HG03520 (cell line): ENCODE measurements around the gene HNRNPM.

Experiments
- ATAC-seq: cut with Tn5 transposase; IDR thresholded peaks from one replicate; pipeline ENCODE4 v1.9.1; 2021; ENCODE audit warnings: mild to moderate bottlenecking, moderate library complexity; ENCODE audit not compliant: unreplicated experiment

HNRNPM gene

DNA sequence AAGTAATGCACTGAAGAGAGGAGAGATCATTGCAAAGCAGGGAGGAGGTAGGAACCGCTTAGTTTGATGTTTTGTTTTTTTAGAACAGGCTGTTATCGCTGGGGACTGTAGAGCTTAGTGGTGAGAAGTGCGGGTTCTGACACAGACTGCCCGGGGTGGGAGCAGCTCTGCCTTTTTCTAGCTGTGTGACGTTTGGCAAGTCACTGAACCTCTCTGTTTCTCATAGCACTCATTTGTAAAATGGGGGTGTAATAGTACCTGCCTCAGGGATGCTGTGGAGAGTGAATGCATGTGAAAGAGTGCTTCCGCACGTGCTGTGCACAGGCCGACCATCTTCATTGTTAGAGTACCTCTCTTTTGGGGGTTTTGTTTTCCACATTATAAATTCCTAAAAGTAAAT is 38.4 kb downstream of the HNRNPM start:
- no peak for ATAC-seq

DNA sequence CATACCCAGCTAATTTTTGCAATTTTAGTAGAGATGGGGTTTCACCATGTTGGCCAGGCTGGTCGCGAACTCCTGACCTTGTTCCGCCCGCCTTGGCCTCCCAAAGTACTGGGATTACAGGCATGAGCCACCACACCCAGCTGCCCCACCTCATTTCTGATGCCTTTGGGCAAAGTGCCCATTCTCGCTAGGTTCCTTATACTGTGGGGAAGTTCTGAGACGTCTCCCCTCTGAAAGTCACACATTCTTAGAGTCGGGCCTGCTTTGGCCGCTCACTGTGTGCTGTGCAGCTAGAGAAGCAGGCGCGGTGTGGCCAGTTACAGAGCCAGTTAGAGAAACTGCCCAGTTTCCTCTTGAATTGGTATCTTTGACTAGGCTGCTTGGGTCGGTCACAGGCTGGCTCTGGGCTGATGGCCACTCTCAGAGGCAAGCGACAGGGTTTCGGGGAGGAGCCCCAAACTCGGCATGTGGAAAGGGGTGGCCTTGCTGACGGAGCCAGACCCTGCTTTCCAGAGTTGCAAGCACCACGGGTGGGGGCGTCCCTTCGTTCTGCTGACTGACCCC is 39.6 kb downstream of the HNRNPM start:
- no peak for ATAC-seq

DNA sequence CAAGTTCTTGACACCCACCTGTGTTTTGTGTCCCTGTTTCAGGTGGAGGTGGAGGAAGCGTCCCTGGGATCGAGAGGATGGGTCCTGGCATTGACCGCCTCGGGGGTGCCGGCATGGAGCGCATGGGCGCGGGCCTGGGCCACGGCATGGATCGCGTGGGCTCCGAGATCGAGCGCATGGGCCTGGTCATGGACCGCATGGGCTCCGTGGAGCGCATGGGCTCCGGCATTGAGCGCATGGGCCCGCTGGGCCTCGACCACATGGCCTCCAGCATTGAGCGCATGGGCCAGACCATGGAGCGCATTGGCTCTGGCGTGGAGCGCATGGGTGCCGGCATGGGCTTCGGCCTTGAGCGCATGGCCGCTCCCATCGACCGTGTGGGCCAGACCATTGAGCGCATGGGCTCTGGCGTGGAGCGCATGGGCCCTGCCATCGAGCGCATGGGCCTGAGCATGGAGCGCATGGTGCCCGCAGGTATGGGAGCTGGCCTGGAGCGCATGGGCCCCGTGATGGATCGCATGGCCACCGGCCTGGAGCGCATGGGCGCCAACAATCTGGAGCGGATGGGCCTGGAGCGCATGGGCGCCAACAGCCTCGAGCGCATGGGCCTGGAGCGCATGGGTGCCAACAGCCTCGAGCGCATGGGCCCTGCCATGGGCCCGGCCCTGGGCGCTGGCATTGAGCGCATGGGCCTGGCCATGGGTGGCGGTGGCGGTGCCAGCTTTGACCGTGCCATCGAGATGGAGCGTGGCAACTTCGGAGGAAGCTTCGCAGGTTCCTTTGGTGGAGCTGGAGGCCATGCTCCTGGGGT is 41.0 kb downstream of the HNRNPM start:
- no peak for ATAC-seq

DNA sequence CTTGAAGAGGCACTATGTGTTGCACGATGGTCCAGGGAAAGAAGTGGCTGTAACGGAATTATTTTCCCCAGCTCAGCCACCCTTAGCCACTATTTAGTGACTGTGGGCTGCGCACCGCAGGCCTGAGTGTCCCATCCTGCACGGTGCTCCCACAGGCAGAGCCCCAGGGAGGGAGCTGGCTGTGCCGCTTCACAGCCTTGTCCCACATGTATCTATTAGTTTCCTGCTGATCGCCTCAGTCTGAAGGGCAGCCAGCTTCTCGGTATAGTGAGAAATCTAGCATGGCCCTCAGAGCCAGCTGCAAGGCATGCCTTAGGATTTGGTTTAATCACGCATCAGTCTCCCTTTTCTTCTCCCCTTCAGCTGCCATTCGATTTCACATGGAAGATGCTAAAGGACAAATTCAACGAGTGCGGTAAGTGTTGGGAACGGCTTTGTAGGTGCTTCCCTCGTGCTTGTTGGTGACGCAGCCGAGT is 41.9 kb downstream of the HNRNPM start:
- ATAC-seq: no peak

DNA sequence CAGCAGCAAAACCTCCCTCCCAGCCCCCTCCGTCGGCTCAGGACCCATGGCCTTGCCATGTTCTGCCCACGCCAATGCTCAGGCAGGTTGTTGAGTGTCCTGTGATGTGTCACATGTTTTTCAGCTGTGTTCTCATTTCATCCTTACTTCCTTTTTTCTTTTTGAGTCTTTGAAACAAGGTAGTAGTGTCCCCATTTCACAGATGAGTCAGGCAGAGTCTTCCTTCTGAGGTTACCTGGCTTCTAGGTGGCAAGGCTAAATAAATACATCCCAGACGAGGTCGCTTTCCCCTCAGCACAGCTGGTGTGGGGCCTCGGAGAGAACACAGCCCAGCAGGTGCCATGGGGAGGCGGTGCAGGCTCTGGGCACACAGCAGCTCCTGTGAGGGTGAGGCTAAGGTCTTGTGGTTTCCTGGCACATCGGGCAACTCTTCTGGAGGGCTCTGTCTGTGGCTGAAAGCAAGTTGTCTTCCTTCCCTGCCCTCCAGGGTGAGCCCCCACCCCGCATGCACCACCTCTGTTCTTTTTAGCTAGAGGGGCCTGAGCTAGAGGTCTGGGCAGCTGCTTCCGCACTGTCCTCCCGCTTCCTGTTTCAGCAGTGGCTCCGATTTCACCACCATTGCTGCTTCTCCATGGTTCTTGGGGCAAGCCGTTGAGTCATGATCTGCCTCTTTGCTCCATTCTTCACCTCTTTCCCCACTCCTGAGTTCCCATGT is 42.5 kb downstream of the HNRNPM start:
- ATAC-seq: no peak

DNA sequence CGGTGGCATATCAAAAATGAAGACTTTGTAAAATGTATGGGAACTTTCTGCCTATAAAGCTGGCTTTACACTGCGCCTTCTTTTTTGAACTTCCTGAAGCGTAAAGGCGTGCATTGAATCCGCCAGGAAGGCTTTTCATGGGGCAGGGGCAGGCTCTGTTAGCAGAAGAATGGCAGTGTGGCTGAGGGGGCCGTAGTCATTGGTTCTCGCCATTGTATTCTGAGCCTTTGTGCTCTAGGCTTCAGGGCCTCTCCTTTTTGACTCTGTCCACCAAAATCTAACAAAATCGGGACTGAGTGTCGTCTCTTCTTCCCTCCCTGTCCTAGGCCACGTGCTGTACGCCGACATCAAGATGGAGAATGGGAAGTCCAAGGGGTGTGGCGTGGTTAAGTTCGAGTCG is 43.6 kb downstream of the HNRNPM start:
- no peak for ATAC-seq

DNA sequence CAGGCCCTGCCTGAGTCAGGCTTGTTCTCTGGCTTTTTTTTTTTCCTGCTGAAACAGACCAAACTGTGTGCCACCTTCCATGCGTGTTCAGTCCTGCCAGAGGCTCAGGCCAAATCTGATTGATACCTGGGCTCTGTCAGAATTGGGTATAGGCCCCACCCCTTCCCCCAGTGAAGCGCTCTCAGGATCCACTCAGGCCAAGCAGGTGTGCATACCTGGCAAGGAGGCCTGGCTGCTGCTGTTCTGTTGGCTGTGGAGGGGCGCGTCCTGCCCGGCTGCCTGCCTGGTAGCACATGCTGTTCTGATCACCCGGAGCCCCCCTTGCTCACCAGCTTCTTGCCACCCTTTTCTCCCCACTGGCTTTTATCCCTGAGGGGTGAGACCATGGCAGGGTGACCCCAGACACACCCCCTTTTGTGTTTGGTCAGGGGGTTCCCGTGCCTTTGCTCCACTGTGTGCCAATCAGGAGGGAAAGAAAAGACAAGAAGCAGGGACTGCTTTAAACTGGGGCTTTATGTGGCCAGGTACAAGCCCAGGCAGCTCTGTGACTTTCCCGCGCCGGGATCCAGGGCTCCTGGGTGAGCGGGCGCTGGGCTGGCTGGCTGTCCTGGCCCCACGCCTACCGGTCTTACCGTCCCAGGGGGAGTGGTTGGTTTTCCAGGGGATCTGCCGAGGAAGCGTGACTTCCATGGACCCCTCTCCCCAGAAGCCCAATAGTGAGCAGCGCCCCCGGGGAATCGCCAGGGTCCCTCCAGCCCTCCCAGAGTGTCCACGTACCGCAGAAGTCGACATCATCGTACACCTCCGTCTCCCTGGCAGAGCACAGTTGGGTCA is 45.0 kb downstream of the HNRNPM start:
- no peak for ATAC-seq

DNA sequence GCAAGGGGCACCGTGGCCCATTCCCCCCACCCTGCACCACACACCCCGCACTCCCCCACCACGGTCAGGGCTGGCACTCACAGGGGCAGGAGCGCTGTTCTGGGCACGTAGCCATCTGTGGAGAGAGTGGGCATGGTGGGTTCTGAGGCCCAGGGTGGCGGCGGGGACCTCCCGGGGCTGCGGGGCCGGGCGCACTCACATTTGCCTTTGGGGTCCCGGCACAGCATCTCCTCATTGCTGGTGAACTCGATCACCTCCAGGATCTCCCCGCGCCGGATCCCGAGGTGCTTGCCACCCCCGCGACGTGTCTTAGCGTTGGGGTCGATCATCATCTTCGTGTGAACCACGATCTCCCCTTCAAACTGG is 45.6 kb downstream of the HNRNPM start:
- ATAC-seq: no peak

DNA sequence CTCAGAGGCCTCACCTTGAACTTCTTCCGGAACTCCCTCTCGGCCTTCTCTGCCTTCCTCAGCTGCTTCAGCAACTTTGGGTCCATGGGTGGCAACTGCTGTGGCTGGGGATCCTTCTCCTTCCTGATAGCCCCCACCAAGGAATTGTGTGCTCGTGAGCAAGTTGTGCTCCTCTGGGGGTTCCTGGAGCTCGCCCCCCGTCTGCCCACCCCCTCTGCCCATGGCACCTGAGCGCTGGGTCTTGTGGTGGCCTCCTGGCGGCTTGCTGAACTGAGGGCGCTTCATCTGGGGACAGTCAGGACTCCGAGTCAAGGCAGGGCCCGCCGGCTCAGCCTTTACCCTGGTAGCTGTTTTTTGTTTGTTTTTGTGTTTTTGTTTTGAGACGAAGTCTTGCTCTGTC is 46.1 kb downstream of the HNRNPM start:
- no peak for ATAC-seq

DNA sequence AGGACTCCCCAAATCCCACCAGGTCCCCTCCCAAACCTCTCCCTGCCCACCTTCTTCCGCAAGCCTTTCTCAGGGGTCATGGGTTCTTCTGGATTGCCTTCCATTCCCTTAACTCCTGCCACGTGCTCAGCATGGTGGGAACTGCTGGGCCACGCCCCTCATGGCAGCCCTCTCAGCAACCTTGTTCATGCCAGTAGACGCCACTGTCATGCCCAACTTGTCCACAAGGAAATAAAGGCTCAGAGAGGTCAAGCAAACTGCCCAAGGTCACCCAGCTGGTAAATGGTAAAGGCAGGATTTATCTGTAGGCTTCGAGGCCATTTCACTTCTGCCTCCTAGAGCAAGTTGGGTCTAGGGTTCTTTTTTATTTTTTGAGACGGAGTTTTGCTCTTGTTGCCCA is 46.8 kb downstream of the HNRNPM start:
- no peak for ATAC-seq

DNA sequence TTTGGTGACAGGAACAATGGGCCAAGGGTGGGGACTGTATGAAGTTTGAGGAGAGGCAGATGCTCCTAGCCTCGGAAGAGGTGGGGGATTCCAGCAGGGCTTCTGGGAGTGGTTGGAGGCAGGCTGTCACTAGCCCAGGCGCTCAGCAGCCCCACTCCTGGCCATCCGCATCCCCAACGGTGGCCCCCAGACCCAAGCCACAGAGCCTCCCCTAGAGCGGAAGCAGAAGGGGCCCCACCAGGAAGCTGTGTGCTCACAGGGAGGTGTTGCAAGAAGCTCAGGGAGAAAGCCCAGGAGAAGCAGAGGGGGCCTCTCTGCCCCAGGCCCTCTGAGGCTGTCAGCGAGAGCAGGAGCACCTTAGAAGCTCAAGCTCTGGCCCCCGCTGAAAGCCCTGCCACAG is 49.4 kb downstream of the HNRNPM start:
- ATAC-seq: no peak

DNA sequence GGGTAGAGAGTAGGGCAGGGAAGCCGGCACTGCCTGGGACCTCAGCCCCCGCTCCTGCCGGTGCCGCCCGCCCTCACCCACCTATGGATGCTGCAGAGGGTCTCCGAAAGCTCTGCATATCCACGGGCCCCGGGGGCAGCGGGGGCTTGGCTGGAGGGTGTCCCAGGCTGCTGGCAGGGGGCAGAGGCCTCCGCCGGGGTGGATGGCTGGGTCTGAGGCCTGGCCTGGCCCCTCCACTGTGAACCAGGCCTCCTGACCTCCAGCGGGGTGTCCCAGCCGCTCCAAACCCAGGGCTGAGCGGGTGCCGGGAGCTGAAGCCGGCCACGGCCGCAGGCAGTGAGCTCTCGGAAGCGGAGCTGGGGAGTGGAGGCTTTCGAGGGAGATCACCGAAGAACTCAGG is 53.5 kb downstream of the HNRNPM start:
- no peak for ATAC-seq

DNA sequence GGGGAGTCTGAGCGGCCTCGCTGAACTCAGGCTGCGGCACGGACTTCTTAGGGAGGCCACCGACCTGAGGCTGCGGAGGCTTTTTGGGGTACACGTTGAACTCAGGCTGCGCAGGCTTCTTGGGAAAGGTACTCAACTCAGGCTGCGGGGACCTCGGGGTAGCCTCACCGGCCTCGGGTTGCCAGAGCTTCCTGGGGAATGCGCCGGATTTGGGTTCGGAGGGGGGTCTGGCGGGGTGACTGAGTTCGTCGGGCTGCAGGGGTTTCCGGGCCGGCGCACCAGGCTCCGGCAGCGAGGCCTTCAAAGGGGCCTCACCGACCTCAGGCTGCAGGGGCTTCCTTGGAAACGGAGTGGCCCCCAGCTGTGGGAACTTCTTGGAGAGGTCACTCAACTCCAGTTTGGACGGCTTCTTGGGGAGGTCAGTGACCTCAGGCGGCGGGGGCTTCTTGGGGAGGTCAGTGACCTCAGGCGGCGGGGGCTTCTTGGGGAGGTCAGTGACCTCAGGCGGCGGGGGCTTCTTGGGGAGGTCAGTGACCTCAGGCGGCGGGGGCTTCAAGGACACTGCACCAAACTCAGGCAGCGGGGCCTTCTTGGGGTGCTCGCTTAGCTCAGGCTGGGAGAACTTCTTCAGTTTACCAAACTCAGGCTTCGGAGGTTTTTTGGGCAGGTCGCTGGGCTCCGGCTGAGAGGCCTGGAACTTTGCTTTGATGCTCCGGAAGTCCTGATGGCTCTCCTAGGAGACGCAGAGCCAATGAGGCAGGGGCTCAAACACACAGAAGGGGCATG is 54.5 kb downstream of the HNRNPM start:
- ATAC-seq: no peak

DNA sequence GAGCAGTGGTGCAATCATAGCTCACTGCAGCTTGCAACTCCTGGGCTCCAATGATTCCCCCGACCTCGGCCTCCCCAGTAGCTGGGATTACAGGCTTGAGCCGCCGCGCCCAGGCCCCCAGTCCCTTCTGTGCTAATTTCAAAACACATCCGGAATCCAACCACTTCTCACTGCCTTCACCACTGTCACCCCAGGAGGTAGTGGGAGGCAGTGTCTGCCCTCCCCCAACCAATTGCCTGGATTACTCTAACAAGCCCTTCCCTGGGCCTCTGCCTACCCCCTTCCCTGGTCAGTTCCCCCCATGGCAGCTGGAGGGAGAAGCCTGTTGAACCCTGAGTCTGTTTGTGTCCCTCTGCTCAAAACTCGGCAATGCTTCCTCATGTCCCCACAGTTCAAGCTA is 55.4 kb downstream of the HNRNPM start:
- ATAC-seq: no peak

DNA sequence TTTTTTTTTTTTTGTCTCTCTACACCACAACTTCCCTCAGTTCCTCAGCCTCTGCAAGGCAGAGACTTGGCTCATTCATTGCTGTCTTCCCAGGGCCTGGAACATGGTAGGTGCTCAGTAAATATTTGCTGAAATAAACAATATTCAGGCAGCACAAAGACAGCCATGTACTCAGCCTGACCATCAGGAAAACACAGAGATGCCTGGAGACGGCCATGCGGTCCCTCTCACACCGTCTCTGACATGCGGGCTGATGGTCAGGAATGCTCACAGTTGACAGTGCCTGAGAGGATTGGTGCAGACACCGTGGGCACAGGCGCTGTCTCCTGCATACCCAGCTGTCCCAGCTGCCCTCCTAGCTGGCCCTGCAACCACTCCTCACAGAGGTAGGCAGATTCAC is 56.7 kb downstream of the HNRNPM start:
- no peak for ATAC-seq

DNA sequence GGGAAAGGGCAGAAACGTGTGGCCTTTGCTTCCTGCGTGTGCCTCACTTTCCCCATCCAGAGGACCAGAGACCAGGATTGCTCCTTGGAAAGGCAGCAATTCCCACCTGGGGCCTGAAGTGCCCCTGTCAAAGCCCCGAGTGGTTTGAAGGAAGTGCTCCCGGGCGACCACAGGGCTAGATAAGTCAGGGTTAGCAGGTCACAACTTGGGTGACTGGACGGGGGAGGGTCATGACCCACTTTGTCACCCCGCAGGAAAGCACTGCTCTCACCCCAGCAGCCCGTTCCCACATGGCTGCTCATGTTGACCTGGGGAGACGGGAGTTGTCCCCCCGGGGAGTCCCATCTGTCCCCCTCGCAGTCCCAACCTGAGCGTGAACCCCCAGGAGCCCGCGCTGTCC is 57.2 kb downstream of the HNRNPM start:
- ATAC-seq: no peak

DNA sequence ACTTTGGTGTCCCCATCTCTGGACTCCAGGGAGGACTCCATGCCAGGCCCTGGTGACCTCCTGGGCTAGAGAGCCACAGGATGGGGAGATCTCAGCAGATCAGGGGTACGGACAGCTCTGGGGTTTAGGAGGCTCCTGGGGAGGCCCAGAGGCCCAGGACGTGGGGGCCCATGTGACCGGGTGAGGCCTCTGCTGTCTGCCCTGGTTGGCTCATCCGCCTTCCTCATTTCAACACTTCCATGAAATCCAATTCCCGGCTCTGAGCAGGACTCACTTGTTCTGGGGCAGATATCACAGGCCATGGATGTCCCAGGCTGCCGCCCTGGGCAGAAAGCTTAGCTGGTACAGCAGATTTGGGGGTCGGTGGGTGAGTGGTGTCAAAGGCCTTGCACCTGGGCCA is 58.7 kb downstream of the HNRNPM start:
- ATAC-seq: no peak

DNA sequence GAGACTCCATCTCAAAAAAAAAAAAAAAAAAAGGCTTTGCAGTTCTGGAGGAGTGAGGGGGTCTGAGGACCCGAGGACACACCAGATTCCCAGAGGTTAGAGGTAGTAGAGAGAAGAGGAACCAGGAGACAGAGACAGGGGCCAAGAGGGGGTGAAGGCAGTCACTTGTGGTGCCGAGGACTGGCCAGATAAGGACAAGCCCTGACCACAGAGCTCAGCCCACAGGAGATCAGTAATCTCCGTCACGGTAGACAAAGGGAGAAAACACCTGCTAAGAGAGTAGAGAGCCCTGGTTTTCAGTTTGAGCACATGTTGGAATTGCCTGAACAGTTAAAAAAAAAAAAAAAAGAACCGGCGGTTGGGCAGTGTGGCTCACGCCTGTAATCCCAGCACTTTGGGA is 59.4 kb downstream of the HNRNPM start:
- ATAC-seq: no peak

DNA sequence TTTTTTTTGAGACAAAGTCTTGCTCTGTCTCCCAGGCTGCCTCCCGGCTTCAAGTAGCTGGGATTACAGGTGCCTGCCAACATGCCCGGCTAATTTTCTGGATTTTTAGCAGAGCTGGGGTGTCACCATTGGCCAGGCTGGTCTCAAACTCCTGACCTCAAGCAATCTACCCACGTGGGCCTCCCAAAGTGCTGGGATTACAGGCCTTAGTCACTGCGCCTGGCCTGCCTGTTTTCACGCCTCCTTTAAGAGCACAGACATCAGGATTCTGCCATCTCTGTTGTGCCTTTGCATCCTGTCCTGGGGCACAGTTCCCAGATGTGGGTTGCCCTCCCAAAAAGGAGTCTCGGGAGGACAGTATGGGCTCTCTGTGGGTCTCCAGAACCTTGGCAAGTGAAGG is 60.1 kb downstream of the HNRNPM start:
- ATAC-seq: no peak

DNA sequence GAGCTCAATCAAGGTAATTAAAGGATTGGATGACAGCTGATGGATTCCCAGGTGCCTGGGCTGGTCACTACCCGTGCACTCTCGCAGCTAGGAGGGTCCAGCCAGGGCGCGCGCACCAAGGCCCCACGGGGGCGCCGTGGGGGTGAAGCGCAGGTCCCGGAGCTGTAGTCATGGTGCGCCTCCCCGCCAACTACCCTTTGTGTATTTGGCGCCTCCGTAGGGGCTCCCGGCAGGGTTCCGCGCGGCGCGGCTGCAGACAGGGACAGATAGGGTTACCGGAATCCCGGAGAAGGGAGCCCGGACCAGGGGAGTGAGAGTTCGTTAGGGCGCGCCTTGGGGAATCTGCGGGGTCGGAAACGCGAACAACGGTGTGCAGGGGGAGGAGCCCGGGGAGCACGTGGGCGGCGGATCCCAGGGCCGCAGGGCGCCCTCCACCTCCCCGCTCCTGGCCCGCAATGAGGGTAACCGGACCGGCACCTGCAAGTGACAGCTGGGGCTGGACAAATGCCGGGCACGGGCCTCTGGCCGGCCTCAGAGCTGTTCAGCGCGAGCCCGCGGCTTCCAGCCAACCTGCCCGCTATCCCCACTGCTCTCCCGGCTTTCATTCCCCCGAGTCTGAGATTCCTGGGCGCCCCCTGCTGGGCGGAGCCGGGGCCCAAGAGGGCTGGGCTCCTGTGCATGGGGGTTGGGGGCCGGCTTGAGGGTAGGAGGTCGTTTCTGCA is 61.1 kb downstream of the HNRNPM start:
- no peak for ATAC-seq
